Trophoblast cell (in vitro differentiated cells and primary cell): ENCODE results near the gene HAUS8.

Source experiments
- DNase-seq, 2 donors: peaks; one replicate each; pipeline ENCODE4 v3.0.0-alpha.2; 2016
- H2AFZ ChIP-seq: 2 replicates; pipeline ENCODE4 v1.6.1; 2013; ENCODE audit warnings: low read length, moderate library complexity, mild to moderate bottlenecking; ENCODE audit not compliant: insufficient read depth, poor library complexity
- H2AK5ac ChIP-seq: 2 replicates; pipeline ENCODE4 v1.6.1; 2013; ENCODE audit warnings: mild to moderate bottlenecking, low read length
- H2BK120ac ChIP-seq: 2 replicates; pipeline ENCODE4 v1.6.1; 2013; ENCODE audit warnings: low read length, mild to moderate bottlenecking, moderate library complexity; ENCODE audit not compliant: insufficient read depth, poor library complexity
- H2BK12ac ChIP-seq: 2 replicates; pipeline ENCODE4 v1.6.1; 2013; ENCODE audit warnings: mild to moderate bottlenecking, low read length, moderate library complexity
- H2BK5ac ChIP-seq: 2 replicates; pipeline ENCODE4 v1.6.1; 2013; ENCODE audit warnings: low read length, low read depth, moderate library complexity, mild to moderate bottlenecking; ENCODE audit not compliant: poor library complexity
- H3K14ac ChIP-seq: 2 replicates; pipeline ENCODE4 v1.6.1; 2013; ENCODE audit warnings: mild to moderate bottlenecking, low read length
- H3K18ac ChIP-seq: 2 replicates; pipeline ENCODE4 v1.6.1; 2013; ENCODE audit warnings: mild to moderate bottlenecking, low read length
- H3K23ac ChIP-seq: 2 replicates; pipeline ENCODE4 v1.6.1; 2013; ENCODE audit warnings: low read length
- H3K27ac ChIP-seq: 2 replicates; pipeline ENCODE4 v1.5.1; 2013; ENCODE audit warnings: low read depth, mild to moderate bottlenecking, inconsistent platforms, low read length, moderate library complexity
- H3K27me3 ChIP-seq: 2 replicates; pipeline ENCODE4 v1.6.1; 2013; ENCODE audit warnings: inconsistent platforms, mild to moderate bottlenecking, low read length, moderate library complexity; ENCODE audit not compliant: insufficient read depth
- H3K36me3 ChIP-seq, 2 experiments: 1 replicate in 1 of 2; 2 replicates in 1 of 2; pipeline ENCODE4 v1.6.1; 2013; ENCODE audit warnings: low read length in 2 of 2, mild to moderate bottlenecking in 2 of 2, moderate library complexity in 1 of 2; ENCODE audit not compliant: insufficient read depth in 2 of 2, control insufficient read depth in 1 of 2
- H3K4ac ChIP-seq: 2 replicates; pipeline ENCODE4 v1.6.1; 2013; ENCODE audit warnings: low read depth, mild to moderate bottlenecking, low read length, moderate library complexity
- H3K4me1 ChIP-seq, 2 experiments: 1 replicate in 1 of 2; 2 replicates in 1 of 2; pipeline ENCODE4 v1.6.1; 2013; ENCODE audit warnings: low read length in 2 of 2, mild to moderate bottlenecking in 2 of 2, moderate library complexity in 1 of 2; ENCODE audit not compliant: insufficient read depth in 2 of 2, control insufficient read depth in 1 of 2
- H3K4me2 ChIP-seq: 2 replicates; pipeline ENCODE4 v1.6.1; 2013; ENCODE audit warnings: inconsistent platforms, mild to moderate bottlenecking, low read length, moderate library complexity
- H3K4me3 ChIP-seq: 2 replicates; pipeline ENCODE4 v1.5.1; 2013; ENCODE audit warnings: mild to moderate bottlenecking, low read depth, low read length, inconsistent platforms
- H3K79me1 ChIP-seq: one replicate; pipeline ENCODE4 v1.6.1; 2013; ENCODE audit warnings: low read length
- H3K79me2 ChIP-seq: 2 replicates; pipeline ENCODE4 v1.6.1; 2013; ENCODE audit warnings: low read length, mild to moderate bottlenecking; ENCODE audit not compliant: control insufficient read depth, insufficient read depth, poor library complexity
- H3K9ac ChIP-seq: 2 replicates; pipeline ENCODE4 v1.6.1; 2013; ENCODE audit warnings: mild to moderate bottlenecking, low read length
- H3K9me3 ChIP-seq: 2 replicates; pipeline ENCODE4 v1.6.1; 2013; ENCODE audit warnings: low read depth, mild to moderate bottlenecking, control low read depth, inconsistent platforms, low read length; ENCODE audit not compliant: insufficient read depth
- H4K12ac ChIP-seq: 2 replicates; pipeline ENCODE4 v1.6.1; 2013; ENCODE audit warnings: low read depth, mild to moderate bottlenecking, low read length, moderate library complexity
- H4K8ac ChIP-seq: 2 replicates; pipeline ENCODE4 v1.6.1; 2013; ENCODE audit warnings: low read depth, mild to moderate bottlenecking, low read length, moderate library complexity
- H4K91ac ChIP-seq: one replicate; pipeline ENCODE4 v1.6.1; 2013; ENCODE audit warnings: low read depth, mild to moderate bottlenecking, low read length, moderate library complexity
- WGBS: extraction: QIAGEN DNeasy Blood & Tissue Kit; methylation state at CpG from one replicate; pipeline ENCODE4 v1.1.7; 2013; ENCODE audit warnings: missing lambda C conversion rate; ENCODE audit not compliant: insufficient read length, insufficient coverage; ENCODE audit errors: extremely low coverage; 5-methylcytosine and 5-hydroxymethylcytosine counted together

HAUS8 gene

GRCh38 chr19:17112700-17113099 lies 37.4 kb upstream of the HAUS8 start:
- WGBS, result no CpG with 5 or more reads among the region's 7 CpGs
- H4K12ac ChIP-seq, result no peak overlapping the region
- no peak overlapping the region for H3K14ac ChIP-seq
- peak overlapping the region; percentile 7 for H4K91ac ChIP-seq
- no peak overlapping the region for H2BK5ac ChIP-seq
- peak overlapping the region; percentile 25 for H3K18ac ChIP-seq
- H3K4ac ChIP-seq, result no peak overlapping the region
- no peak overlapping the region for H2AFZ ChIP-seq
- no peak overlapping the region for H3K4me3 ChIP-seq
- peaks cover 21 to 23% of the 10 kb centered on the region in 2 experiments for H3K4me1 ChIP-seq
- H3K36me3 ChIP-seq, result peaks cover 26 to 30% of the 10 kb centered on the region in 2 experiments
- no peak overlapping the region for H2BK120ac ChIP-seq
- no peaks in the 10 kb centered on the region for H3K27me3 ChIP-seq
- no peaks in the 10 kb centered on the region for H3K79me2 ChIP-seq
- no peak overlapping the region for H3K27ac ChIP-seq
- H4K8ac ChIP-seq, result no peak overlapping the region
- peaks cover 1% of the 10 kb centered on the region for H3K9me3 ChIP-seq
- H3K79me1 ChIP-seq, result peaks cover 5% of the 10 kb centered on the region
- no peak overlapping the region for H3K9ac ChIP-seq
- H3K23ac ChIP-seq, result no peak overlapping the region
- H2BK12ac ChIP-seq, result no peak overlapping the region
- no peak overlapping the region for H2AK5ac ChIP-seq
- no peak for DNase-seq
- H3K4me2 ChIP-seq, result no peak overlapping the region

- no peak overlapping the region for H3K4ac ChIP-seq
- no peak overlapping the region for H4K91ac ChIP-seq
- no CpG with 5 or more reads among the region's 17 CpGs for WGBS
- peak overlapping the region; percentile 61 for H3K18ac ChIP-seq
- no peak overlapping the region for H2AFZ ChIP-seq
- H3K79me2 ChIP-seq, result peaks cover 2% of the 10 kb centered on the region
- H2BK5ac ChIP-seq, result no peak overlapping the region
- no peak for DNase-seq
- H2BK12ac ChIP-seq, result no peak overlapping the region
- H3K9ac ChIP-seq, result no peak overlapping the region
- peaks cover 25 to 27% of the 10 kb centered on the region in 2 experiments for H3K4me1 ChIP-seq
- no peaks in the 10 kb centered on the region for H3K27me3 ChIP-seq
- no peak overlapping the region for H4K8ac ChIP-seq
- H4K12ac ChIP-seq, result no peak overlapping the region
- H3K23ac ChIP-seq, result no peak overlapping the region
- no peak overlapping the region for H3K4me3 ChIP-seq
- no peak overlapping the region for H2AK5ac ChIP-seq
- no peak overlapping the region for H2BK120ac ChIP-seq
- no peak overlapping the region for H3K4me2 ChIP-seq
- peak overlapping the region; percentile 21 for H3K14ac ChIP-seq
- peaks cover 7% of the 10 kb centered on the region for H3K79me1 ChIP-seq
- no peak overlapping the region for H3K27ac ChIP-seq
- peaks cover 1% of the 10 kb centered on the region for H3K9me3 ChIP-seq
- H3K36me3 ChIP-seq, result peaks cover 26 to 30% of the 10 kb centered on the region in 2 experiments
These were observed 37.0 kb upstream of the HAUS8 start for GRCh38 chr19:17112271-17112670.

- no peak overlapping the region for H2BK5ac ChIP-seq
- no peak overlapping the region for H4K91ac ChIP-seq
- H3K18ac ChIP-seq, result no peak overlapping the region
- H3K14ac ChIP-seq, result no peak overlapping the region
- peaks cover 8% of the 10 kb centered on the region for H3K79me1 ChIP-seq
- no peaks in the 10 kb centered on the region for H3K27me3 ChIP-seq
- DNase-seq, result no peak
- no CpG with 5 or more reads among the region's 3 CpGs for WGBS
- no peak overlapping the region for H4K12ac ChIP-seq
- H3K4me2 ChIP-seq, result no peak overlapping the region
- peak overlapping the region; percentile 17 for H3K4ac ChIP-seq
- H2AK5ac ChIP-seq, result no peak overlapping the region
- H3K27ac ChIP-seq, result no peak overlapping the region
- H3K23ac ChIP-seq, result no peak overlapping the region
- peaks cover 26 to 30% of the 10 kb centered on the region in 2 experiments for H3K36me3 ChIP-seq
- no peak overlapping the region for H4K8ac ChIP-seq
- no peak overlapping the region for H2BK12ac ChIP-seq
- no peak overlapping the region for H2AFZ ChIP-seq
- no peak overlapping the region for H2BK120ac ChIP-seq
- H3K9me3 ChIP-seq, result peaks cover 1% of the 10 kb centered on the region
- peaks cover 3% of the 10 kb centered on the region for H3K79me2 ChIP-seq
- no peak overlapping the region for H3K9ac ChIP-seq
- H3K4me1 ChIP-seq, result peaks cover 26 to 30% of the 10 kb centered on the region in 2 experiments
- H3K4me3 ChIP-seq, result no peak overlapping the region
These were observed 36.5 kb upstream of the HAUS8 start for GRCh38 chr19:17111766-17112165.

- WGBS, result no CpG with 5 or more reads among the region's 10 CpGs
- H2AK5ac ChIP-seq, result peak overlapping the region; percentile 52
These were observed 35.3 kb upstream of the HAUS8 start for GRCh38 chr19:17110599-17110966.

More at GRCh38 chr19:17110599-17110966, 35.3 kb upstream of the HAUS8 start:
- no peak overlapping the region for H3K23ac ChIP-seq
- peaks cover 31 to 38% of the 10 kb centered on the region in 2 experiments for H3K36me3 ChIP-seq
- no peak overlapping the region for H3K27ac ChIP-seq
- no peak for DNase-seq
- H2AFZ ChIP-seq, result no peak overlapping the region
- H3K9ac ChIP-seq, result no peak overlapping the region
- H2BK12ac ChIP-seq, result no peak overlapping the region
- H2BK5ac ChIP-seq, result no peak overlapping the region
- H3K79me1 ChIP-seq, result peaks cover 8% of the 10 kb centered on the region
- peaks cover 26 to 30% of the 10 kb centered on the region in 2 experiments for H3K4me1 ChIP-seq
- peak overlapping the region; percentile 60 for H3K18ac ChIP-seq
- H3K79me2 ChIP-seq, result peaks cover 4% of the 10 kb centered on the region
- no peak overlapping the region for H4K12ac ChIP-seq
- H4K91ac ChIP-seq, result peak overlapping the region; percentile 21
- peaks cover 1% of the 10 kb centered on the region for H3K9me3 ChIP-seq
- H4K8ac ChIP-seq, result no peak overlapping the region
- peak overlapping the region; percentile 14 for H3K14ac ChIP-seq
- H2BK120ac ChIP-seq, result no peak overlapping the region
- no peak overlapping the region for H3K4me2 ChIP-seq
- no peaks in the 10 kb centered on the region for H3K27me3 ChIP-seq
- H3K4me3 ChIP-seq, result no peak overlapping the region
- peak overlapping the region; percentile 26 for H3K4ac ChIP-seq
